Measurements from ENCODE around the gene RRAS.
"Not testable (repeated sequence)": the region's sequence is repeated elsewhere in the genome, so short reads cannot be mapped to it uniquely, and the experiment has no call there.

Gene RRAS

GRCh38 chr19:49626226-49626625 is 13.7 kb downstream of the RRAS start:
- no peak for DNase-seq

GRCh38 chr19:49624967-49625910 is 14.7 kb downstream of the RRAS start:
- no peak for DNase-seq

- DNase-seq = not testable (repeated sequence)
Measured at GRCh38 chr19:49617860-49618259, 22.1 kb downstream of the RRAS start.

GRCh38 chr19:49616945-49617344 is 23.0 kb downstream of the RRAS start:
- no peak for DNase-seq

- DNase-seq = no peak
Measured at GRCh38 chr19:49616532-49616931, 23.4 kb downstream of the RRAS start.

- no peak for DNase-seq
Measured at GRCh38 chr19:49615861-49616260, 24.1 kb downstream of the RRAS start.

GRCh38 chr19:49614096-49614833 is 25.7 kb downstream of the RRAS start:
- DNase-seq = no peak

GRCh38 chr19:49613374-49613773 is 26.6 kb downstream of the RRAS start:
- DNase-seq = no peak

GRCh38 chr19:49609499-49610092 is 30.3 kb downstream of the RRAS start:
- DNase-seq = no peak

GRCh38 chr19:49605605-49606004 is 34.3 kb downstream of the RRAS start:
- DNase-seq = no peak

- no peak for DNase-seq
Measured at GRCh38 chr19:49602806-49603205, 37.1 kb downstream of the RRAS start.

- no peak for DNase-seq
Measured at GRCh38 chr19:49601482-49602038, 38.4 kb downstream of the RRAS start.

GRCh38 chr19:49599378-49600295 is 40.3 kb downstream of the RRAS start:
- no peak for DNase-seq

- DNase-seq = no peak
Measured at GRCh38 chr19:49597703-49597974, 42.3 kb downstream of the RRAS start.

- no peak for DNase-seq
Measured at GRCh38 chr19:49596954-49597702, 42.8 kb downstream of the RRAS start.

- no peak for DNase-seq
Measured at GRCh38 chr19:49596407-49596806, 43.5 kb downstream of the RRAS start.

- no peak for DNase-seq
Measured at GRCh38 chr19:49595819-49596404, 44.0 kb downstream of the RRAS start.

GRCh38 chr19:49594993-49595818 is 44.7 kb downstream of the RRAS start:
- no peak for DNase-seq

- no peak for DNase-seq
Measured at GRCh38 chr19:49594157-49594992, 45.6 kb downstream of the RRAS start.
